ENCODE results near the gene NEDD8.

NEDD8 gene

DNA sequence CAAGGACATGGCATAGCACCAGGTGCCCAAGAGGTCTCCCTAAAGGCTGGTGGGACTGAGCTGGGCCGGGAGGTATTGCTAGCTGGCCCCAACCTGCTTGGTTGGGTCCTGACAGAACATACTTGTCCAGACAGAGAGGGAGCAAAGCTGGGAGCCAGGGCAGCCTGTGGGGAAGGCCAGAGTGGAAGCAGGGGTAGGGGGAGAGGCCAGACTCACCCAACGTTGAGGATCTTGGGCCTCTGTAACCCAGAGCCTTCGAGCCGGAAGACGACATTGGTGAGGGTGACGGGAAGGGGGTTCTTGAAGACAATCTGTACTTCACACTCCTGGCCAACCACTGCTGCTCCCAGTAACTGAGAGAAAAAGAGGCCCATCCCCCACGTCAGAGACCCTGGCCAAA, 21.8 kb upstream of the NEDD8 start (continued):
- TF ChIP-seq, protein P1, sequence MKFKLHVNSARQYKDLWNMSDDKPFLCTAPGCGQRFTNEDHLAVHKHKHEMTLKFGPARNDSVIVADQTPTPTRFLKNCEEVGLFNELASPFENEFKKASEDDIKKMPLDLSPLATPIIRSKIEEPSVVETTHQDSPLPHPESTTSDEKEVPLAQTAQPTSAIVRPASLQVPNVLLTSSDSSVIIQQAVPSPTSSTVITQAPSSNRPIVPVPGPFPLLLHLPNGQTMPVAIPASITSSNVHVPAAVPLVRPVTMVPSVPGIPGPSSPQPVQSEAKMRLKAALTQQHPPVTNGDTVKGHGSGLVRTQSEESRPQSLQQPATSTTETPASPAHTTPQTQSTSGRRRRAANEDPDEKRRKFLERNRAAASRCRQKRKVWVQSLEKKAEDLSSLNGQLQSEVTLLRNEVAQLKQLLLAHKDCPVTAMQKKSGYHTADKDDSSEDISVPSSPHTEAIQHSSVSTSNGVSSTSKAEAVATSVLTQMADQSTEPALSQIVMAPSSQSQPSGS (tag by site-specific recombination; IDR thresholded peaks at IDR 0.05; ENCODE audit: low read depth) = no peak
- no peak for TF ChIP-seq ZNF785 (tag by site-specific recombination; IDR thresholded peaks at IDR 0.05)
- TF ChIP-seq, protein P2, sequence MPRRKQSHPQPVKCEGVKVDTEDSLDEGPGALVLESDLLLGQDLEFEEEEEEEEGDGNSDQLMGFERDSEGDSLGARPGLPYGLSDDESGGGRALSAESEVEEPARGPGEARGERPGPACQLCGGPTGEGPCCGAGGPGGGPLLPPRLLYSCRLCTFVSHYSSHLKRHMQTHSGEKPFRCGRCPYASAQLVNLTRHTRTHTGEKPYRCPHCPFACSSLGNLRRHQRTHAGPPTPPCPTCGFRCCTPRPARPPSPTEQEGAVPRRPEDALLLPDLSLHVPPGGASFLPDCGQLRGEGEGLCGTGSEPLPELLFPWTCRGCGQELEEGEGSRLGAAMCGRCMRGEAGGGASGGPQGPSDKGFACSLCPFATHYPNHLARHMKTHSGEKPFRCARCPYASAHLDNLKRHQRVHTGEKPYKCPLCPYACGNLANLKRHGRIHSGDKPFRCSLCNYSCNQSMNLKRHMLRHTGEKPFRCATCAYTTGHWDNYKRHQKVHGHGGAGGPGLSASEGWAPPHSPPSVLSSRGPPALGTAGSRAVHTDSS (tag by site-specific recombination; IDR thresholded peaks at IDR 0.05) = no peak
- TF ChIP-seq BCL11B (tag by site-specific recombination; IDR thresholded peaks at IDR 0.05; ENCODE audit: low read depth) = no peak
- TF ChIP-seq, protein P3, sequence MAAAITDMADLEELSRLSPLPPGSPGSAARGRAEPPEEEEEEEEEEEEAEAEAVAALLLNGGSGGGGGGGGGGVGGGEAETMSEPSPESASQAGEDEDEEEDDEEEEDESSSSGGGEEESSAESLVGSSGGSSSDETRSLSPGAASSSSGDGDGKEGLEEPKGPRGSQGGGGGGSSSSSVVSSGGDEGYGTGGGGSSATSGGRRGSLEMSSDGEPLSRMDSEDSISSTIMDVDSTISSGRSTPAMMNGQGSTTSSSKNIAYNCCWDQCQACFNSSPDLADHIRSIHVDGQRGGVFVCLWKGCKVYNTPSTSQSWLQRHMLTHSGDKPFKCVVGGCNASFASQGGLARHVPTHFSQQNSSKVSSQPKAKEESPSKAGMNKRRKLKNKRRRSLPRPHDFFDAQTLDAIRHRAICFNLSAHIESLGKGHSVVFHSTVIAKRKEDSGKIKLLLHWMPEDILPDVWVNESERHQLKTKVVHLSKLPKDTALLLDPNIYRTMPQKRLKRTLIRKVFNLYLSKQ (tag by site-specific recombination; IDR thresholded peaks at IDR 0.05; ENCODE audit: borderline replicate concordance) = no peak

GRCh38 chr14:24252289-24253124, 20.3 kb upstream of the NEDD8 start:
- ChIA-PET CTCF (interaction anchor here (0.8 to 4.6 kb wide), 6 partner anchors 10 to 113 kb away, joined by 3 to 22 read pairs (median 4); partner anchors contain the start of genes CIDEB, LTB4R2 and TINF2), POLR2A (interaction anchor here (0.6 to 2.2 kb wide), 4 partner anchors 9 to 22 kb away, joined by 4 to 10 read pairs (median 5); partner anchors contain the start of genes RABGGTA and TINF2)

More at GRCh38 chr14:24252289-24253124, 20.3 kb upstream of the NEDD8 start:
- peaks cover 0 to 13% of the 10 kb centered on the region in 2 experiments; a peak in 2 of 3 replicates for H3K36me3 ChIP-seq (ENCODE audit: control insufficient read depth in 2 of 2, insufficient read depth in 1 of 2, low read length in 2 of 2)
- H3K4me3 ChIP-seq (ENCODE audit: low read depth, low read length) = no peak overlapping the region
- no peaks in the 10 kb centered on the region for H3K9me3 ChIP-seq (ENCODE audit: control insufficient read depth, insufficient read depth, low read depth, low read length)
- H3K27ac ChIP-seq (ENCODE audit: extremely low read depth, low read depth, low read length) = no peak overlapping the region
- H3K4me1 ChIP-seq (ENCODE audit: control insufficient read depth, insufficient read depth, low read length) = no peaks in the 10 kb centered on the region
- no peak for TF ChIP-seq ZNF398 (tag by site-specific recombination; IDR thresholded peaks at IDR 0.05)
- no peak for TF ChIP-seq ZNF184 (tag by site-specific recombination; IDR thresholded peaks at IDR 0.05)
- no peak for TF ChIP-seq SP2 (tag by site-specific recombination; IDR thresholded peaks at IDR 0.05)
- TF ChIP-seq ZNF555 (tag by site-specific recombination; conservative IDR thresholded peaks at IDR 0.05) = no peak
- TF ChIP-seq ZNF654 (tag by site-specific recombination; IDR thresholded peaks at IDR 0.05; ENCODE audit: low read depth) = no peak
- TF ChIP-seq, protein P4, sequence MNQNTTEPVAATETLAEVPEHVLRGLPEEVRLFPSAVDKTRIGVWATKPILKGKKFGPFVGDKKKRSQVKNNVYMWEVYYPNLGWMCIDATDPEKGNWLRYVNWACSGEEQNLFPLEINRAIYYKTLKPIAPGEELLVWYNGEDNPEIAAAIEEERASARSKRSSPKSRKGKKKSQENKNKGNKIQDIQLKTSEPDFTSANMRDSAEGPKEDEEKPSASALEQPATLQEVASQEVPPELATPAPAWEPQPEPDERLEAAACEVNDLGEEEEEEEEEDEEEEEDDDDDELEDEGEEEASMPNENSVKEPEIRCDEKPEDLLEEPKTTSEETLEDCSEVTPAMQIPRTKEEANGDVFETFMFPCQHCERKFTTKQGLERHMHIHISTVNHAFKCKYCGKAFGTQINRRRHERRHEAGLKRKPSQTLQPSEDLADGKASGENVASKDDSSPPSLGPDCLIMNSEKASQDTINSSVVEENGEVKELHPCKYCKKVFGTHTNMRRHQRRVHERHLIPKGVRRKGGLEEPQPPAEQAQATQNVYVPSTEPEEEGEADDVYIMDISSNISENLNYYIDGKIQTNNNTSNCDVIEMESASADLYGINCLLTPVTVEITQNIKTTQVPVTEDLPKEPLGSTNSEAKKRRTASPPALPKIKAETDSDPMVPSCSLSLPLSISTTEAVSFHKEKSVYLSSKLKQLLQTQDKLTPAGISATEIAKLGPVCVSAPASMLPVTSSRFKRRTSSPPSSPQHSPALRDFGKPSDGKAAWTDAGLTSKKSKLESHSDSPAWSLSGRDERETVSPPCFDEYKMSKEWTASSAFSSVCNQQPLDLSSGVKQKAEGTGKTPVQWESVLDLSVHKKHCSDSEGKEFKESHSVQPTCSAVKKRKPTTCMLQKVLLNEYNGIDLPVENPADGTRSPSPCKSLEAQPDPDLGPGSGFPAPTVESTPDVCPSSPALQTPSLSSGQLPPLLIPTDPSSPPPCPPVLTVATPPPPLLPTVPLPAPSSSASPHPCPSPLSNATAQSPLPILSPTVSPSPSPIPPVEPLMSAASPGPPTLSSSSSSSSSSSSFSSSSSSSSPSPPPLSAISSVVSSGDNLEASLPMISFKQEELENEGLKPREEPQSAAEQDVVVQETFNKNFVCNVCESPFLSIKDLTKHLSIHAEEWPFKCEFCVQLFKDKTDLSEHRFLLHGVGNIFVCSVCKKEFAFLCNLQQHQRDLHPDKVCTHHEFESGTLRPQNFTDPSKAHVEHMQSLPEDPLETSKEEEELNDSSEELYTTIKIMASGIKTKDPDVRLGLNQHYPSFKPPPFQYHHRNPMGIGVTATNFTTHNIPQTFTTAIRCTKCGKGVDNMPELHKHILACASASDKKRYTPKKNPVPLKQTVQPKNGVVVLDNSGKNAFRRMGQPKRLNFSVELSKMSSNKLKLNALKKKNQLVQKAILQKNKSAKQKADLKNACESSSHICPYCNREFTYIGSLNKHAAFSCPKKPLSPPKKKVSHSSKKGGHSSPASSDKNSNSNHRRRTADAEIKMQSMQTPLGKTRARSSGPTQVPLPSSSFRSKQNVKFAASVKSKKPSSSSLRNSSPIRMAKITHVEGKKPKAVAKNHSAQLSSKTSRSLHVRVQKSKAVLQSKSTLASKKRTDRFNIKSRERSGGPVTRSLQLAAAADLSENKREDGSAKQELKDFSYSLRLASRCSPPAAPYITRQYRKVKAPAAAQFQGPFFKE (tag by site-specific recombination; IDR thresholded peaks at IDR 0.05; ENCODE audit: borderline replicate concordance) = no peak
- no peak for TF ChIP-seq ZNF423 (tag by site-specific recombination; IDR thresholded peaks at IDR 0.05)
- no peak for TF ChIP-seq ZNF341 (tag by site-specific recombination; IDR thresholded peaks at IDR 0.05; ENCODE audit: low read depth)
- TF ChIP-seq ZNF529 (tag by site-specific recombination; IDR thresholded peaks at IDR 0.05; ENCODE audit: insufficient replicate concordance) = no peak
- TF ChIP-seq ZNF692 (tag by site-specific recombination; IDR thresholded peaks at IDR 0.05) = no peak
- TF ChIP-seq TRIM28 (IDR thresholded peaks at IDR 0.05; ENCODE audit: borderline replicate concordance, low read length) = no peak
- no peak for TF ChIP-seq ZNF114 (tag by site-specific recombination; IDR thresholded peaks at IDR 0.05)
- no peak for TF ChIP-seq ZBTB21 (tag by site-specific recombination; IDR thresholded peaks at IDR 0.05)

Measured in HEK293 (cell line).